HepG2 (cell line): Measurements from ENCODE around the gene TMEM116. TPM values are rescaled to one million over a fixed set of nuclear protein-coding genes. Genes with fewer than 3 reads are reported as not detected.

ENCODE experiments used
- AGO1 ChIP-seq: fragments of 200-400 bp; formaldehyde crosslinking; IDR thresholded peaks from 2 replicates; pipeline ENCODE4 v1.6.1; 2017; ENCODE audit warnings: mild to moderate bottlenecking, low read depth, low read length, moderate library complexity; ENCODE audit not compliant: poor library complexity, severe bottlenecking
- GATAD1 ChIP-seq: IDR thresholded peaks from 2 replicates; pipeline ENCODE4 v1.6.1; 2016; ENCODE audit warnings: missing genetic modification reagents, missing compliant biosample characterization
- KAT8 ChIP-seq: IDR thresholded peaks from 2 replicates; pipeline ENCODE4 v1.6.1; 2016; ENCODE audit warnings: missing genetic modification reagents, missing compliant biosample characterization
- MAZ ChIP-seq, 2 experiments: sonication (generic) in 1 of 2; formaldehyde crosslinking in 1 of 2; IDR thresholded peaks; 2 replicates each; pipeline versions ENCODE4 v1.5.0 to v1.6.1; 2012 to 2020; ENCODE audit warnings: low read depth in 2 of 2, mild to moderate bottlenecking in 2 of 2, borderline replicate concordance in 1 of 2, improper control_type of control experiment in 1 of 2, low read length in 1 of 2, missing genetic modification reagents in 1 of 2, moderate library complexity in 1 of 2
- MXI1 ChIP-seq: IDR thresholded peaks from 3 replicates; pipeline ENCODE4 v1.6.1; 2012; ENCODE audit warnings: low read depth, low read length, inconsistent platforms, borderline replicate concordance
- PLSCR1 ChIP-seq: sonication (generic); formaldehyde crosslinking; IDR thresholded peaks from 2 replicates; pipeline ENCODE4 v1.5.0; 2020; ENCODE audit warnings: missing genetic modification reagents, mild to moderate bottlenecking, borderline replicate concordance
- RXRB ChIP-seq: IDR thresholded peaks from 2 replicates; pipeline ENCODE4 v1.6.1; 2016; ENCODE audit warnings: borderline replicate concordance, missing genetic modification reagents, missing compliant biosample characterization
- SNAPC4 ChIP-seq: sonication (generic); formaldehyde crosslinking; IDR thresholded peaks from 2 replicates; pipeline ENCODE4 v1.4.0; 2020; ENCODE audit warnings: mild to moderate bottlenecking, missing genetic modification reagents
- SNRNP70 ChIP-seq: fragments of 200-400 bp; formaldehyde crosslinking; IDR thresholded peaks from 2 replicates; pipeline ENCODE4 v1.6.1; 2017; ENCODE audit warnings: mild to moderate bottlenecking, low read depth, low read length, moderate library complexity
- SP5 ChIP-seq: IDR thresholded peaks from 2 replicates; pipeline ENCODE4 v1.6.1; 2016; ENCODE audit warnings: low read depth, borderline replicate concordance
- TCF7L2 ChIP-seq: IDR thresholded peaks from 2 replicates; pipeline ENCODE4 v1.6.1; 2011; ENCODE audit warnings: mild to moderate bottlenecking, low read depth, low read length, moderate library complexity
- ZKSCAN5 ChIP-seq: sonication (generic); formaldehyde crosslinking; IDR thresholded peaks from 2 replicates; pipeline ENCODE4 v1.5.1; 2020; ENCODE audit warnings: mild to moderate bottlenecking, missing genetic modification reagents
- ZNF138 ChIP-seq: sonication (generic); formaldehyde crosslinking; IDR thresholded peaks from 2 replicates; pipeline ENCODE4 v1.5.0; 2020; ENCODE audit warnings: mild to moderate bottlenecking, low read depth, missing genetic modification reagents
- ZNF260 ChIP-seq: sonication (generic); formaldehyde crosslinking; IDR thresholded peaks from 2 replicates; pipeline ENCODE4 v1.4.0; 2020; ENCODE audit warnings: missing genetic modification reagents, low read depth, mild to moderate bottlenecking, borderline replicate concordance
- ZSCAN20 ChIP-seq: sonication (generic); formaldehyde crosslinking; IDR thresholded peaks from 2 replicates; pipeline ENCODE4 v1.4.0; 2020; ENCODE audit warnings: missing genetic modification reagents, mild to moderate bottlenecking, borderline replicate concordance
- polyA plus RNA-seq, 8 experiments: library from polyadenylated mRNA; depleted of rRNA in 3 of 8; stranded (reverse) in 7 of 8; unstranded in 1 of 8; fragments of >200 nt; fragmentation: Illumina TruSeq in 4 of 8; extraction: Trizol in 4 of 8; gene quantifications; 2 replicates each; pipeline versions ENCODE4 v1.2.1 to v1.2.3, GENCODE V29; 2011 to 2016; ENCODE audit warnings: low read depth in 4 of 8, missing spikeins in 1 of 8, mixed read lengths in 1 of 8; ENCODE audit not compliant: insufficient read depth in 1 of 8
- total RNA-seq, 5 experiments: library from RNA; depleted of rRNA; stranded (reverse); fragments of >200 nt; fragmentation: Illumina TruSeq; extraction: Trizol; gene quantifications; 2 replicates each; pipeline ENCODE4 v1.2.3, GENCODE V29; 2016; ENCODE audit warnings: low read depth in 1 of 5
- TF ChIP-seq, protein P1 (sequence below): sonication (generic); formaldehyde crosslinking; IDR thresholded peaks from 2 replicates; pipeline ENCODE4 v1.5.0; 2020; ENCODE audit warnings: mild to moderate bottlenecking, missing genetic modification reagents
- TF ChIP-seq, protein P2 (sequence below): sonication (generic); formaldehyde crosslinking; IDR thresholded peaks from 2 replicates; pipeline ENCODE4 v1.4.0; 2020; ENCODE audit warnings: missing genetic modification reagents

TMEM116 gene
- total and polyA plus RNA-seq, 2 of the 13 experiments (the other 11 are each of a cell fraction or from before 2014, with no cell fraction given): 14.0 to 17.8 TPM

- TF ChIP-seq SNAPC4 (0 out of 2 replicates have a peak, but pooled peaks have one; percentile 68), ZNF138 (CRISPR knock-in tag) (no peak), RXRB (CRISPR knock-in tag) (0 out of 2 replicates have a peak, but pooled peaks have one; percentile 39), ZNF260 (CRISPR knock-in tag) (no peak), ZSCAN20 (CRISPR knock-in tag) (no peak), SP5 (CRISPR knock-in tag) (peak; percentile 72), KAT8 (CRISPR knock-in tag) (0 out of 2 replicates have a peak, but pooled peaks have one; percentile 13), MXI1 (peak; percentile 30; the same call in 1 of the 3 replicates), GATAD1 (CRISPR knock-in tag) (peak; percentile 35; the same call in 1 of the 2 replicates), PLSCR1 (no peak), TCF7L2 (no peak), ZKSCAN5 (CRISPR knock-in tag) (peak; percentile 84; the same call in 1 of the 2 replicates), SNRNP70 (no peak), AGO1 (peak; percentile 47), MAZ (IDR thresholded peaks at IDR 0.05; ENCODE audit: borderline replicate concordance, low read depth, low read length) (no peak), MAZ (CRISPR knock-in tag; IDR thresholded peaks at IDR 0.05; ENCODE audit: low read depth) (no peak; the same call in 1 of the 2 replicates)
- TF ChIP-seq, protein P1, sequence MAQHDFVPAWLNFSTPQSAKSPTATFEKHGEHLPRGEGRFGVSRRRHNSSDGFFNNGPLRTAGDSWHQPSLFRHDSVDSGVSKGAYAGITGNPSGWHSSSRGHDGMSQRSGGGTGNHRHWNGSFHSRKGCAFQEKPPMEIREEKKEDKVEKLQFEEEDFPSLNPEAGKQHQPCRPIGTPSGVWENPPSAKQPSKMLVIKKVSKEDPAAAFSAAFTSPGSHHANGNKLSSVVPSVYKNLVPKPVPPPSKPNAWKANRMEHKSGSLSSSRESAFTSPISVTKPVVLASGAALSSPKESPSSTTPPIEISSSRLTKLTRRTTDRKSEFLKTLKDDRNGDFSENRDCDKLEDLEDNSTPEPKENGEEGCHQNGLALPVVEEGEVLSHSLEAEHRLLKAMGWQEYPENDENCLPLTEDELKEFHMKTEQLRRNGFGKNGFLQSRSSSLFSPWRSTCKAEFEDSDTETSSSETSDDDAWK (CRISPR knock-in tag): no peak
- TF ChIP-seq, protein P2, sequence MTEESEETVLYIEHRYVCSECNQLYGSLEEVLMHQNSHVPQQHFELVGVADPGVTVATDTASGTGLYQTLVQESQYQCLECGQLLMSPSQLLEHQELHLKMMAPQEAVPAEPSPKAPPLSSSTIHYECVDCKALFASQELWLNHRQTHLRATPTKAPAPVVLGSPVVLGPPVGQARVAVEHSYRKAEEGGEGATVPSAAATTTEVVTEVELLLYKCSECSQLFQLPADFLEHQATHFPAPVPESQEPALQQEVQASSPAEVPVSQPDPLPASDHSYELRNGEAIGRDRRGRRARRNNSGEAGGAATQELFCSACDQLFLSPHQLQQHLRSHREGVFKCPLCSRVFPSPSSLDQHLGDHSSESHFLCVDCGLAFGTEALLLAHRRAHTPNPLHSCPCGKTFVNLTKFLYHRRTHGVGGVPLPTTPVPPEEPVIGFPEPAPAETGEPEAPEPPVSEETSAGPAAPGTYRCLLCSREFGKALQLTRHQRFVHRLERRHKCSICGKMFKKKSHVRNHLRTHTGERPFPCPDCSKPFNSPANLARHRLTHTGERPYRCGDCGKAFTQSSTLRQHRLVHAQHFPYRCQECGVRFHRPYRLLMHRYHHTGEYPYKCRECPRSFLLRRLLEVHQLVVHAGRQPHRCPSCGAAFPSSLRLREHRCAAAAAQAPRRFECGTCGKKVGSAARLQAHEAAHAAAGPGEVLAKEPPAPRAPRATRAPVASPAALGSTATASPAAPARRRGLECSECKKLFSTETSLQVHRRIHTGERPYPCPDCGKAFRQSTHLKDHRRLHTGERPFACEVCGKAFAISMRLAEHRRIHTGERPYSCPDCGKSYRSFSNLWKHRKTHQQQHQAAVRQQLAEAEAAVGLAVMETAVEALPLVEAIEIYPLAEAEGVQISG (CRISPR knock-in tag): no peak
Measured at GRCh38 chr12:112013601-112014402, 837 bp upstream of the TMEM116 start (continued).
